Mucosa of gallbladder (tissue), 1 donor: ENCODE results near the gene RFTN1. TPM values are rescaled to one million over a fixed set of nuclear protein-coding genes. Genes with fewer than 3 reads are reported as not detected.

Experiments
- DNase-seq: peaks from one replicate; pipeline ENCODE4 v3.0.0-alpha.2; 2020; ENCODE audit warnings: low spot score
- total RNA-seq: library from RNA; stranded (reverse); gene quantifications from one replicate; pipeline ENCODE4 v1.2.1, GENCODE V29; 2021
- donor health status: DM: no; HTN: no; CAD: no.

RFTN1 gene
- total RNA-seq, 1 donor from 2014 or later: 11.4 TPM

GRCh38 chr3:16304061-16305010 lies 209.2 kb downstream of the RFTN1 start:
- DNase-seq: no peak

GRCh38 chr3:16303037-16303575 lies 210.4 kb downstream of the RFTN1 start:
- DNase-seq: no peak

GRCh38 chr3:16302082-16302631 lies 211.3 kb downstream of the RFTN1 start:
- no peak for DNase-seq

GRCh38 chr3:16301507-16301906 lies 212.0 kb downstream of the RFTN1 start:
- no peak for DNase-seq

GRCh38 chr3:16300881-16301359 lies 212.6 kb downstream of the RFTN1 start:
- no peak for DNase-seq

- no peak for DNase-seq
Measured at GRCh38 chr3:16300307-16300706, 213.2 kb downstream of the RFTN1 start.

GRCh38 chr3:16299746-16300145 lies 213.8 kb downstream of the RFTN1 start:
- no peak for DNase-seq

GRCh38 chr3:16298891-16299290 lies 214.6 kb downstream of the RFTN1 start:
- DNase-seq: no peak

- DNase-seq: no peak
Measured at GRCh38 chr3:16297997-16298885, 215.3 kb downstream of the RFTN1 start.

- DNase-seq: no peak
Measured at GRCh38 chr3:16295298-16295890, 218.1 kb downstream of the RFTN1 start.

- no peak for DNase-seq
Measured at GRCh38 chr3:16294844-16295243, 218.7 kb downstream of the RFTN1 start.

- no peak for DNase-seq
Measured at GRCh38 chr3:16290827-16291196, 222.7 kb downstream of the RFTN1 start.

- peak; percentile 61 for DNase-seq
Measured at GRCh38 chr3:16290007-16290826, 223.3 kb downstream of the RFTN1 start.

- DNase-seq: no peak
Measured at GRCh38 chr3:16289144-16289889, 224.2 kb downstream of the RFTN1 start.

GRCh38 chr3:16288664-16289063 lies 224.8 kb downstream of the RFTN1 start:
- DNase-seq: no peak

- no peak for DNase-seq
Measured at GRCh38 chr3:16286751-16287543, 226.6 kb downstream of the RFTN1 start.

- no peak for DNase-seq
Measured at GRCh38 chr3:16286161-16286560, 227.3 kb downstream of the RFTN1 start.

GRCh38 chr3:16284633-16285032 lies 228.9 kb downstream of the RFTN1 start:
- DNase-seq: no peak

GRCh38 chr3:16280671-16281070 lies 232.8 kb downstream of the RFTN1 start:
- no peak for DNase-seq
